ENCODE data around the gene ZFP64. TPM values are rescaled to one million over a fixed set of nuclear protein-coding genes. Genes with fewer than 3 reads are reported as not detected.

Gene ZFP64
- total RNA-seq, 1 experiment from 2014 or later: 25.6 TPM

DNA sequence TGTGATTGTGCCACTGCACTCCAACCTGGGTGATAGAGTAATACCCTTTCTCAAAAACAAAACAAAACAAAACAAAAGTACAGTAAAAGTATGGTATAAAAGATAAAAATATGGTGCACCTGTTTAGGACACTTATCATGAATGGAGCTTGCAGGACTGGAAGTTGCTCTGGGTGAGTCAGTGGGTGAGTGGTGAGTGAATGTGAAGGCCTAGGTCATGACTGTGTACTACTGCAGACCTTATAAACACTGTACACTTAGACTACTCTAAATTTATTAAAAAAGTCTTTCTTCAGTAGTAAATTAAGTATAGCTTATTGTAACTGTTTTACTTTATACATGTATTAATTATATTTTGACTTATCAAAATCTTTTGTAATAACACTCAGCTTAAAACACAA, 46.0 kb downstream of the ZFP64 start:
- intact Hi-C loops (cut with micrococcal nuclease; ENCODE audit: unreplicated experiment): no loop called here
- Histone ChIP-seq H3K4me1 (peaks cover 3% of the 10 kb centered on the region; the same call in 1 of the 2 replicates), H3K9me3 (no peaks in the 10 kb centered on the region), H3K27me3 (replicated peaks; ENCODE audit: control insufficient read depth, insufficient read depth, low read length) (no peaks in the 10 kb centered on the region), H3K36me3 (ENCODE audit: control insufficient read depth, insufficient read depth, low read length) (no peaks in the 10 kb centered on the region), H3K4me3 (ENCODE audit: low read depth, low read length) (no peak overlapping the region)
- ChIA-PET POLR2A (no interaction called here), CTCF (interaction anchor here (0.6 to 2.3 kb wide), 3 partner anchors 11 to 19 kb away, joined by 3 to 13 read pairs (median 3); no protein-coding TSS in a partner anchor)
- H3K9me3 Mint-ChIP-seq (ENCODE audit: unreplicated experiment): no peaks in the 10 kb centered on the region
- H3K27me3 Mint-ChIP-seq (ENCODE audit: insufficient read depth, unreplicated experiment): no peaks in the 10 kb centered on the region
- BruUV-seq (replicated peaks): no TSS peak
- H3K27ac Mint-ChIP-seq (ENCODE audit: unreplicated experiment): no peak overlapping the region
- no peak for DNase-seq
- H3K4me1 Mint-ChIP-seq (ENCODE audit: low read depth, unreplicated experiment): no peaks in the 10 kb centered on the region
- H3K36me3 Mint-ChIP-seq (ENCODE audit: insufficient read depth, unreplicated experiment): peaks cover 6% of the 10 kb centered on the region
- H3K4me3 Mint-ChIP-seq (ENCODE audit: unreplicated experiment): no peak overlapping the region
- TF ChIP-seq, protein P1, sequence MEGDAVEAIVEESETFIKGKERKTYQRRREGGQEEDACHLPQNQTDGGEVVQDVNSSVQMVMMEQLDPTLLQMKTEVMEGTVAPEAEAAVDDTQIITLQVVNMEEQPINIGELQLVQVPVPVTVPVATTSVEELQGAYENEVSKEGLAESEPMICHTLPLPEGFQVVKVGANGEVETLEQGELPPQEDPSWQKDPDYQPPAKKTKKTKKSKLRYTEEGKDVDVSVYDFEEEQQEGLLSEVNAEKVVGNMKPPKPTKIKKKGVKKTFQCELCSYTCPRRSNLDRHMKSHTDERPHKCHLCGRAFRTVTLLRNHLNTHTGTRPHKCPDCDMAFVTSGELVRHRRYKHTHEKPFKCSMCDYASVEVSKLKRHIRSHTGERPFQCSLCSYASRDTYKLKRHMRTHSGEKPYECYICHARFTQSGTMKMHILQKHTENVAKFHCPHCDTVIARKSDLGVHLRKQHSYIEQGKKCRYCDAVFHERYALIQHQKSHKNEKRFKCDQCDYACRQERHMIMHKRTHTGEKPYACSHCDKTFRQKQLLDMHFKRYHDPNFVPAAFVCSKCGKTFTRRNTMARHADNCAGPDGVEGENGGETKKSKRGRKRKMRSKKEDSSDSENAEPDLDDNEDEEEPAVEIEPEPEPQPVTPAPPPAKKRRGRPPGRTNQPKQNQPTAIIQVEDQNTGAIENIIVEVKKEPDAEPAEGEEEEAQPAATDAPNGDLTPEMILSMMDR (IDR thresholded peaks at IDR 0.05; ENCODE audit: insufficient read depth in 1 of 2, low read depth in 1 of 2, low read length in 1 of 2, severe bottlenecking in 1 of 2, unreplicated experiment in 1 of 2): no peak

DNA sequence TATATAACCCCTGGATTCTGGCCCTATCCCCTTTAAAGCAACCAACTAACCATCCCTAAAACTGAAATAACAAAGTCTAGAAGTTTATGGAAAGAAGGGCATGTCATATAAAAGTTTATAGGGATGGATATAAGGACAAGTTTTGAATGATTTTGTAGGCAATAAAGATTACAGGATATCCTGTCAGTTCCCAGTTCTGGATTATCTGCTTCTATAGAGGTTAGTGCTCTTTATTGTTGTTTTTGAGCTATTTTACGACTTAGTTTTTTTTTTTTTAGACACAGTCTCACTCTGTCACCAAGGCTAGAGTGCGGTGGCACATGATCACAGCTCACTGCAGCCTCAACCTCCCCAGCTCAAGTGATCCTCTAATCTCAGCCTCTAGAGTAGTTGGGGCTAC, 48.3 kb downstream of the ZFP64 start:
- Mint-ChIP-seq H3K27ac (ENCODE audit: unreplicated experiment) (no peak overlapping the region), H3K9me3 (ENCODE audit: unreplicated experiment) (no peaks in the 10 kb centered on the region), H3K27me3 (ENCODE audit: insufficient read depth, unreplicated experiment) (no peaks in the 10 kb centered on the region), H3K4me1 (ENCODE audit: low read depth, unreplicated experiment) (no peaks in the 10 kb centered on the region), H3K4me3 (ENCODE audit: unreplicated experiment) (no peak overlapping the region), H3K36me3 (ENCODE audit: insufficient read depth, unreplicated experiment) (no peaks in the 10 kb centered on the region)
- H3K27me3 ChIP-seq (replicated peaks; ENCODE audit: control insufficient read depth, insufficient read depth, low read length): no peaks in the 10 kb centered on the region
- no peak for DNase-seq
- peaks cover 3% of the 10 kb centered on the region; the same call in 1 of the 2 replicates for H3K4me1 ChIP-seq
- H3K36me3 ChIP-seq (ENCODE audit: control insufficient read depth, insufficient read depth, low read length): no peaks in the 10 kb centered on the region
- no peak overlapping the region for H3K4me3 ChIP-seq (ENCODE audit: low read depth, low read length)
- BruUV-seq (replicated peaks): no TSS peak
- POLR2A ChIA-PET: no interaction called here
- intact Hi-C loops (cut with micrococcal nuclease; ENCODE audit: unreplicated experiment): no loop called here
- no peaks in the 10 kb centered on the region for H3K9me3 ChIP-seq
- CTCF ChIA-PET: interaction anchor here (0.6 to 1.0 kb wide), 3 partner anchors 7 to 167 kb away, joined by 3 to 8 read pairs (median 5); no protein-coding TSS in a partner anchor
- TF ChIP-seq, protein P1 (IDR thresholded peaks at IDR 0.05; ENCODE audit: insufficient read depth in 1 of 2, low read depth in 1 of 2, low read length in 1 of 2, severe bottlenecking in 1 of 2, unreplicated experiment in 1 of 2): no peak

DNA sequence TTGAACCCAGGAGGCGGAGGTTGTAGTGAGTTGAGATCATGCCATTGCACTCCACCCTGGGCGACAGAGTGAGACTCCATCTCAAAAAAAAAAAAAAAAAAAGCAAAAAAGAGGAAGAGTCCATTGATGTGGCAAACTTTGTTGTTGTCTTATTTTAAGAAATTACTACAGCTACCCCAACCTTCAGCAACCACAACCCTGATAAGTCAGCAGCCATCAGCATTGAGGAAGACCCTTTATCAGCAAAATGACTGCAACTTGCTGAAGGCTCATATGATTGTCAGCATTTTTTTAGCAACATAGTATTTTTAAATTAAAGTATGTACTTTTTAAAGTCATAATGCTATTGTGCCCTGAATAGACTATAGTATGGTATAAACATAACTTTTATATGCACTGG, 48.8 kb downstream of the ZFP64 start:
- intact Hi-C loops (cut with micrococcal nuclease; ENCODE audit: unreplicated experiment): no loop called here
- no peaks in the 10 kb centered on the region for H3K27me3 Mint-ChIP-seq (ENCODE audit: insufficient read depth, unreplicated experiment)
- Histone ChIP-seq H3K27me3 (replicated peaks; ENCODE audit: control insufficient read depth, insufficient read depth, low read length) (no peaks in the 10 kb centered on the region), H3K36me3 (ENCODE audit: control insufficient read depth, insufficient read depth, low read length) (no peaks in the 10 kb centered on the region), H3K9me3 (no peaks in the 10 kb centered on the region), H3K4me1 (peaks cover 3% of the 10 kb centered on the region; the same call in 1 of the 2 replicates), H3K4me3 (ENCODE audit: low read depth, low read length) (no peak overlapping the region)
- no peaks in the 10 kb centered on the region for H3K4me1 Mint-ChIP-seq (ENCODE audit: low read depth, unreplicated experiment)
- no peaks in the 10 kb centered on the region for H3K36me3 Mint-ChIP-seq (ENCODE audit: insufficient read depth, unreplicated experiment)
- no peaks in the 10 kb centered on the region for H3K9me3 Mint-ChIP-seq (ENCODE audit: unreplicated experiment)
- POLR2A ChIA-PET: no interaction called here
- H3K4me3 Mint-ChIP-seq (ENCODE audit: unreplicated experiment): no peak overlapping the region
- BruUV-seq (replicated peaks): no TSS peak
- no peak for DNase-seq
- TF ChIP-seq, protein P1 (IDR thresholded peaks at IDR 0.05; ENCODE audit: insufficient read depth in 1 of 2, low read depth in 1 of 2, low read length in 1 of 2, severe bottlenecking in 1 of 2, unreplicated experiment in 1 of 2): no peak
- CTCF ChIA-PET: interaction anchor here (0.7 to 1.0 kb wide), 2 partner anchors 8 to 14 kb away, joined by 5 to 8 read pairs; no protein-coding TSS in a partner anchor
- no peak overlapping the region for H3K27ac Mint-ChIP-seq (ENCODE audit: unreplicated experiment)

Data from Caco-2 (cell line).